HepG2 (cell line): Measurements from ENCODE around the gene MARK2. TPM values are rescaled to one million over a fixed set of nuclear protein-coding genes. Genes with fewer than 3 reads are reported as not detected.

Source experiments
- AKAP8 ChIP-seq: sonication (generic); formaldehyde crosslinking; IDR thresholded peaks from 2 replicates; pipeline ENCODE4 v1.5.1; 2020; ENCODE audit warnings: mild to moderate bottlenecking, missing genetic modification reagents
- ARNT2 ChIP-seq: sonication (generic); formaldehyde crosslinking; IDR thresholded peaks from 2 replicates; pipeline ENCODE4 v1.8.0; 2022; ENCODE audit warnings: mild to moderate bottlenecking, low read depth, missing genetic modification reagents, moderate library complexity
- GATAD2A ChIP-seq: IDR thresholded peaks from 2 replicates; pipeline ENCODE4 v1.6.1; 2016
- NCOR1 ChIP-seq: fragments of 200-600 bp; sonication (generic); IDR thresholded peaks from 2 replicates; pipeline ENCODE4 v1.7.0; 2017; ENCODE audit warnings: antibody characterized with exemption, low read length, borderline replicate concordance
- RBAK ChIP-seq: sonication (generic); formaldehyde crosslinking; IDR thresholded peaks from 2 replicates; pipeline ENCODE4 v1.5.1; 2020; ENCODE audit warnings: mild to moderate bottlenecking, missing genetic modification reagents
- SNAI1 ChIP-seq: sonication (generic); formaldehyde crosslinking; IDR thresholded peaks from 2 replicates; pipeline ENCODE4 v1.5.0; 2020; ENCODE audit warnings: mild to moderate bottlenecking, missing genetic modification reagents, borderline replicate concordance
- SOX6 ChIP-seq, 2 experiments: fragments of 450-650 bp in 1 of 2; sonication (generic) in 1 of 2; formaldehyde crosslinking in 1 of 2; IDR thresholded peaks; 2 replicates each; pipeline versions ENCODE4 v1.4.0 to v1.6.1; 2017 to 2020; ENCODE audit warnings: antibody characterized with exemption in 1 of 2, mild to moderate bottlenecking in 1 of 2, missing genetic modification reagents in 1 of 2
- SP1 ChIP-seq, 2 experiments: fragments of 450-650 bp in 1 of 2; sonication (generic) in 1 of 2; formaldehyde crosslinking in 1 of 2; IDR thresholded peaks; 2 replicates each; pipeline versions ENCODE4 v1.4.0 to v1.6.1; 2016 to 2020; ENCODE audit warnings: missing genetic modification reagents in 1 of 2
- TEAD3 ChIP-seq: optimal IDR thresholded peaks from 2 replicates; pipeline ENCODE3; 2016; ENCODE audit warnings: borderline replicate concordance
- ZNF136 ChIP-seq: sonication (generic); formaldehyde crosslinking; IDR thresholded peaks from 2 replicates; pipeline ENCODE4 v1.8.1; 2022; ENCODE audit warnings: low read depth, mild to moderate bottlenecking, moderate library complexity, missing genetic modification reagents
- ZNF550 ChIP-seq: sonication (generic); formaldehyde crosslinking; IDR thresholded peaks from 2 replicates; pipeline ENCODE4 v1.4.0; 2020; ENCODE audit warnings: mild to moderate bottlenecking, missing genetic modification reagents, borderline replicate concordance
- ZNF614 ChIP-seq: IDR thresholded peaks from 2 replicates; pipeline ENCODE4 v1.6.1; 2018; ENCODE audit warnings: missing biosample characterization, missing genetic modification reagents, inconsistent platforms, borderline replicate concordance
- ZSCAN12 ChIP-seq: sonication (generic); formaldehyde crosslinking; IDR thresholded peaks from 2 replicates; pipeline ENCODE4 v1.9.0; 2021; ENCODE audit warnings: mild to moderate bottlenecking, missing genetic modification reagents
- polyA plus RNA-seq, 8 experiments: library from polyadenylated mRNA; depleted of rRNA in 3 of 8; stranded (reverse) in 7 of 8; unstranded in 1 of 8; fragments of >200 nt; fragmentation: Illumina TruSeq in 4 of 8; extraction: Trizol in 4 of 8; gene quantifications; 2 replicates each; pipeline versions ENCODE4 v1.2.1 to v1.2.3, GENCODE V29; 2011 to 2016; ENCODE audit warnings: low read depth in 4 of 8, missing spikeins in 1 of 8, mixed read lengths in 1 of 8; ENCODE audit not compliant: insufficient read depth in 1 of 8
- total RNA-seq, 5 experiments: library from RNA; depleted of rRNA; stranded (reverse); fragments of >200 nt; fragmentation: Illumina TruSeq; extraction: Trizol; gene quantifications; 2 replicates each; pipeline ENCODE4 v1.2.3, GENCODE V29; 2016; ENCODE audit warnings: low read depth in 1 of 5
- TF ChIP-seq, protein P1 (sequence below): sonication (generic); formaldehyde crosslinking; IDR thresholded peaks from 2 replicates; pipeline ENCODE4 v1.4.0; 2020; ENCODE audit warnings: missing genetic modification reagents
- TF ChIP-seq, protein P2 (sequence below): sonication (generic); formaldehyde crosslinking; IDR thresholded peaks from 2 replicates; pipeline ENCODE4 v1.4.0; 2020; ENCODE audit warnings: mild to moderate bottlenecking, missing genetic modification reagents
- TF ChIP-seq, protein P3 (sequence below): sonication (generic); formaldehyde crosslinking; IDR thresholded peaks from 2 replicates; pipeline ENCODE4 v1.4.0; 2020; ENCODE audit warnings: missing genetic modification reagents, mild to moderate bottlenecking, borderline replicate concordance
- TF ChIP-seq, protein P4 (sequence below): sonication (generic); formaldehyde crosslinking; IDR thresholded peaks from 2 replicates; pipeline ENCODE4 v1.4.0; 2020; ENCODE audit warnings: mild to moderate bottlenecking, missing genetic modification reagents
- TF ChIP-seq, protein P5 (sequence below): sonication (generic); formaldehyde crosslinking; IDR thresholded peaks from 2 replicates; pipeline ENCODE4 v1.4.0; 2020; ENCODE audit warnings: missing genetic modification reagents, borderline replicate concordance
- TF ChIP-seq, protein P6 (sequence below): sonication (generic); formaldehyde crosslinking; IDR thresholded peaks from 2 replicates; pipeline ENCODE4 v1.4.0; 2020; ENCODE audit warnings: missing genetic modification reagents
- TF ChIP-seq, protein P7 (sequence below): IDR thresholded peaks from 2 replicates; pipeline ENCODE4 v1.6.1; 2018; ENCODE audit warnings: missing genetic modification reagents

Gene MARK2
- total and polyA plus RNA-seq, 2 of the 13 experiments (the other 11 are each of a cell fraction or from before 2014, with no cell fraction given): 13.5 to 13.9 TPM

DNA sequence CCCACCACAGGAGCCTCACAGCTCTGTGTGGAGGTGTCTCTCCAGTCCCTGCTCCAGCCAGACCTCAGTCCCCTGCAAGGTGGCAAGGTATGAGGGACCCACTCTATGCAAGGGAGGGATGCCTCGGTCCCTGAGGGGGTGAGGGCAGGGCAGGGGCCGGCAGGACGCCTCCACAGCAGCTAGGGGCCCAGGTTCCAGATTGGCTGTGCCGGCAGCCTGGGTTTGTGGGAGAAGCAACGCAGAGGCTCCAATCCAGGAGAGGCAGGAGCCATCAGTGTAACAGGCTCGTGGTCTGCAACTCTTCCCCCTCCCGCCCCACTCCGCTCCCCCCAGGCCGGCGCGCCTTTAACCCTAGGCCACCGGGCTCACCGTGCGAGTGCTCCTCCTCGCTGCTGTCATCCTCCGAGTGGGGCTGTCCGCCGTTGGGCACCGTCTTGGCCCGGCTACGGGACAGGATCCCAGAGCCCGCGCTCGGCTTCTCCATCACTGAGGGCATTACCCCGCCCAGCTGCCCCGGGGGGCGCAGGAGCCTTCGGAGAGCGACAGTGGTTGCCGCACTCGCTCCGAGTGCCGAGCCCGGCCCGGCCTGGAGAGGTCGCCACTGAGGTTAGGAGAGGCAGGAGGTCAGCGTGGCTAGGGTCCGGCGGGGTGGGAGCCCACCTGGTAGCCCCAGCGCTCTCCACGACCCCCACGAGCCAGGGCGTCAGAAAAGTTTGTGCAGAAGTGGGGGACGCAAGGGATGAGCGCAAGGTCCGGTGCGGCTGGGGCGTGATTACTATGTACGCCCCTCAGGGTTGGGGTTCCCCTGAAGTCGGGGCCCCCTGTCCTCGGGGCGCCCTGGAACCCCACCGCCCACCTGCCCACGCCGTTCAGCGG is 77.3 kb downstream of the MARK2 start (continued):
- TF ChIP-seq AKAP8 (CRISPR knock-in tag) (peak; percentile 68; the same call in 1 of the 2 replicates), ARNT2 (peak; percentile 44; the same call in 1 of the 2 replicates), TEAD3 (CRISPR knock-in tag) (no peak), SP1 (IDR thresholded peaks at IDR 0.05) (no peak), SP1 (CRISPR knock-in tag; IDR thresholded peaks at IDR 0.05) (no peak), ZNF136 (no peak), ZNF614 (0 out of 2 replicates have a peak, but pooled peaks have one; percentile 51), SNAI1 (CRISPR knock-in tag) (no peak), NCOR1 (no peak), ZNF550 (CRISPR knock-in tag) (no peak), GATAD2A (CRISPR knock-in tag) (peak; percentile 46), RBAK (CRISPR knock-in tag) (no peak), SOX6 (IDR thresholded peaks at IDR 0.05) (no peak), SOX6 (CRISPR knock-in tag; IDR thresholded peaks at IDR 0.05) (0 out of 2 replicates have a peak, but pooled peaks have one; percentile 31), ZSCAN12 (CRISPR knock-in tag) (no peak)
- TF ChIP-seq, protein P1, sequence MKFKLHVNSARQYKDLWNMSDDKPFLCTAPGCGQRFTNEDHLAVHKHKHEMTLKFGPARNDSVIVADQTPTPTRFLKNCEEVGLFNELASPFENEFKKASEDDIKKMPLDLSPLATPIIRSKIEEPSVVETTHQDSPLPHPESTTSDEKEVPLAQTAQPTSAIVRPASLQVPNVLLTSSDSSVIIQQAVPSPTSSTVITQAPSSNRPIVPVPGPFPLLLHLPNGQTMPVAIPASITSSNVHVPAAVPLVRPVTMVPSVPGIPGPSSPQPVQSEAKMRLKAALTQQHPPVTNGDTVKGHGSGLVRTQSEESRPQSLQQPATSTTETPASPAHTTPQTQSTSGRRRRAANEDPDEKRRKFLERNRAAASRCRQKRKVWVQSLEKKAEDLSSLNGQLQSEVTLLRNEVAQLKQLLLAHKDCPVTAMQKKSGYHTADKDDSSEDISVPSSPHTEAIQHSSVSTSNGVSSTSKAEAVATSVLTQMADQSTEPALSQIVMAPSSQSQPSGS (CRISPR knock-in tag): no peak; the same call in 1 of the 2 replicates
- TF ChIP-seq, protein P2, sequence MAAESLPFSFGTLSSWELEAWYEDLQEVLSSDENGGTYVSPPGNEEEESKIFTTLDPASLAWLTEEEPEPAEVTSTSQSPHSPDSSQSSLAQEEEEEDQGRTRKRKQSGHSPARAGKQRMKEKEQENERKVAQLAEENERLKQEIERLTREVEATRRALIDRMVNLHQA (CRISPR knock-in tag): no peak
- TF ChIP-seq, protein P3, sequence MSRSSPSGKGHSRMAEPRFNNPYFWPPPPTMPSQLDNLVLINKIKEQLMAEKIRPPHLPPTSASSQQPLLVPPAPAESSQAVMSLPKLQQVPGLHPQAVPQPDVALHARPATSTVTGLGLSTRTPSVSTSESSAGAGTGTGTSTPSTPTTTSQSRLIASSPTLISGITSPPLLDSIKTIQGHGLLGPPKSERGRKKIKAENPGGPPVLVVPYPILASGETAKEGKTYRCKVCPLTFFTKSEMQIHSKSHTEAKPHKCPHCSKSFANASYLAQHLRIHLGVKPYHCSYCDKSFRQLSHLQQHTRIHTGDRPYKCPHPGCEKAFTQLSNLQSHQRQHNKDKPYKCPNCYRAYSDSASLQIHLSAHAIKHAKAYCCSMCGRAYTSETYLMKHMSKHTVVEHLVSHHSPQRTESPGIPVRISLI: no peak
- TF ChIP-seq, protein P4, sequence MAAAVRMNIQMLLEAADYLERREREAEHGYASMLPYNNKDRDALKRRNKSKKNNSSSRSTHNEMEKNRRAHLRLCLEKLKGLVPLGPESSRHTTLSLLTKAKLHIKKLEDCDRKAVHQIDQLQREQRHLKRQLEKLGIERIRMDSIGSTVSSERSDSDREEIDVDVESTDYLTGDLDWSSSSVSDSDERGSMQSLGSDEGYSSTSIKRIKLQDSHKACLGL (CRISPR knock-in tag): peak; percentile 53
- TF ChIP-seq, protein P5, sequence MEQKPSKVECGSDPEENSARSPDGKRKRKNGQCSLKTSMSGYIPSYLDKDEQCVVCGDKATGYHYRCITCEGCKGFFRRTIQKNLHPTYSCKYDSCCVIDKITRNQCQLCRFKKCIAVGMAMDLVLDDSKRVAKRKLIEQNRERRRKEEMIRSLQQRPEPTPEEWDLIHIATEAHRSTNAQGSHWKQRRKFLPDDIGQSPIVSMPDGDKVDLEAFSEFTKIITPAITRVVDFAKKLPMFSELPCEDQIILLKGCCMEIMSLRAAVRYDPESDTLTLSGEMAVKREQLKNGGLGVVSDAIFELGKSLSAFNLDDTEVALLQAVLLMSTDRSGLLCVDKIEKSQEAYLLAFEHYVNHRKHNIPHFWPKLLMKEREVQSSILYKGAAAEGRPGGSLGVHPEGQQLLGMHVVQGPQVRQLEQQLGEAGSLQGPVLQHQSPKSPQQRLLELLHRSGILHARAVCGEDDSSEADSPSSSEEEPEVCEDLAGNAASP (CRISPR knock-in tag): peak; percentile 25; the same call in 1 of the 2 replicates
- TF ChIP-seq, protein P6, sequence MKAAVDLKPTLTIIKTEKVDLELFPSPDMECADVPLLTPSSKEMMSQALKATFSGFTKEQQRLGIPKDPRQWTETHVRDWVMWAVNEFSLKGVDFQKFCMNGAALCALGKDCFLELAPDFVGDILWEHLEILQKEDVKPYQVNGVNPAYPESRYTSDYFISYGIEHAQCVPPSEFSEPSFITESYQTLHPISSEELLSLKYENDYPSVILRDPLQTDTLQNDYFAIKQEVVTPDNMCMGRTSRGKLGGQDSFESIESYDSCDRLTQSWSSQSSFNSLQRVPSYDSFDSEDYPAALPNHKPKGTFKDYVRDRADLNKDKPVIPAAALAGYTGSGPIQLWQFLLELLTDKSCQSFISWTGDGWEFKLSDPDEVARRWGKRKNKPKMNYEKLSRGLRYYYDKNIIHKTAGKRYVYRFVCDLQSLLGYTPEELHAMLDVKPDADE (CRISPR knock-in tag): no peak
- TF ChIP-seq, protein P7, sequence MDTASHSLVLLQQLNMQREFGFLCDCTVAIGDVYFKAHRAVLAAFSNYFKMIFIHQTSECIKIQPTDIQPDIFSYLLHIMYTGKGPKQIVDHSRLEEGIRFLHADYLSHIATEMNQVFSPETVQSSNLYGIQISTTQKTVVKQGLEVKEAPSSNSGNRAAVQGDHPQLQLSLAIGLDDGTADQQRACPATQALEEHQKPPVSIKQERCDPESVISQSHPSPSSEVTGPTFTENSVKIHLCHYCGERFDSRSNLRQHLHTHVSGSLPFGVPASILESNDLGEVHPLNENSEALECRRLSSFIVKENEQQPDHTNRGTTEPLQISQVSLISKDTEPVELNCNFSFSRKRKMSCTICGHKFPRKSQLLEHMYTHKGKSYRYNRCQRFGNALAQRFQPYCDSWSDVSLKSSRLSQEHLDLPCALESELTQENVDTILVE: 0 out of 2 replicates have a peak, but pooled peaks have one; percentile 8
